Measurements from ENCODE around the gene KDM6A.

KDM6A gene

GRCh38 chrX:44967221-44967620 lies 94.2 kb downstream of the KDM6A start:
- H2BK120ac ChIP-seq (ENCODE audit: insufficient read depth, low read length, poor library complexity), result no peak overlapping the region
- H3K18ac ChIP-seq (ENCODE audit: low read length), result no peak overlapping the region
- H3K27me3 ChIP-seq (ENCODE audit: insufficient read depth, low read length), result no peaks in the 10 kb centered on the region
- H3K4me2 ChIP-seq (ENCODE audit: low read length), result no peak overlapping the region
- WGBS (ENCODE audit: extremely low coverage, insufficient coverage, insufficient read length), result no CpG with 5 or more reads among the region's 1 CpG
- H3K4ac ChIP-seq (ENCODE audit: low read depth, low read length), result no peak overlapping the region
- no peaks in the 10 kb centered on the region for H3K79me2 ChIP-seq (ENCODE audit: control insufficient read depth, insufficient read depth, low read length, poor library complexity)
- no peak overlapping the region for H2BK5ac ChIP-seq (ENCODE audit: low read depth, low read length, poor library complexity)
- no peaks in the 10 kb centered on the region for H3K9me3 ChIP-seq (ENCODE audit: insufficient read depth, low read depth, low read length)
- no peak overlapping the region for H4K12ac ChIP-seq (ENCODE audit: low read depth, low read length)
- H2BK12ac ChIP-seq (ENCODE audit: low read length), result no peak overlapping the region
- H4K8ac ChIP-seq (ENCODE audit: low read depth, low read length), result no peak overlapping the region
- H3K14ac ChIP-seq (ENCODE audit: low read length), result no peak overlapping the region
- H3K23ac ChIP-seq (ENCODE audit: low read length), result no peak overlapping the region
- H3K79me1 ChIP-seq (ENCODE audit: low read length), result no peaks in the 10 kb centered on the region
- no peak overlapping the region for H3K27ac ChIP-seq (ENCODE audit: low read depth, low read length)
- peaks cover 16 to 17% of the 10 kb centered on the region in 2 experiments for H3K36me3 ChIP-seq (ENCODE audit: control insufficient read depth in 1 of 2, insufficient read depth in 2 of 2, low read length in 2 of 2)
- no peak for DNase-seq
- H2AK5ac ChIP-seq (ENCODE audit: low read length), result no peak overlapping the region
- H2AFZ ChIP-seq (ENCODE audit: insufficient read depth, low read length, poor library complexity), result no peak overlapping the region
- H3K4me1 ChIP-seq (ENCODE audit: control insufficient read depth in 1 of 2, insufficient read depth in 2 of 2, low read length in 2 of 2), result no peaks in the 10 kb centered on the region
- no peak overlapping the region for H3K9ac ChIP-seq (ENCODE audit: low read length)
- H3K4me3 ChIP-seq (ENCODE audit: low read depth, low read length), result no peak overlapping the region
- no peak overlapping the region for H4K91ac ChIP-seq (ENCODE audit: low read depth, low read length)

- Histone ChIP-seq H3K79me2 (ENCODE audit: control insufficient read depth, insufficient read depth, low read length, poor library complexity) (no peaks in the 10 kb centered on the region), H3K79me1 (ENCODE audit: low read length) (no peaks in the 10 kb centered on the region), H3K4me2 (ENCODE audit: low read length) (no peak overlapping the region), H3K27me3 (ENCODE audit: insufficient read depth, low read length) (no peaks in the 10 kb centered on the region), H2BK5ac (ENCODE audit: low read depth, low read length, poor library complexity) (no peak overlapping the region), H3K4me1 (ENCODE audit: control insufficient read depth in 1 of 2, insufficient read depth in 2 of 2, low read length in 2 of 2) (no peaks in the 10 kb centered on the region), H2BK120ac (ENCODE audit: insufficient read depth, low read length, poor library complexity) (no peak overlapping the region), H3K23ac (ENCODE audit: low read length) (no peak overlapping the region), H2BK12ac (ENCODE audit: low read length) (no peak overlapping the region), H4K8ac (ENCODE audit: low read depth, low read length) (no peak overlapping the region), H4K12ac (ENCODE audit: low read depth, low read length) (no peak overlapping the region), H3K36me3 (ENCODE audit: control insufficient read depth in 1 of 2, insufficient read depth in 2 of 2, low read length in 2 of 2) (peaks cover 0 to 3% of the 10 kb centered on the region in 2 experiments), H3K27ac (ENCODE audit: low read depth, low read length) (no peak overlapping the region), H3K4ac (ENCODE audit: low read depth, low read length) (peak overlapping the region; percentile 14), H3K14ac (ENCODE audit: low read length) (no peak overlapping the region), H3K9ac (ENCODE audit: low read length) (no peak overlapping the region), H3K9me3 (ENCODE audit: insufficient read depth, low read depth, low read length) (no peaks in the 10 kb centered on the region), H3K4me3 (ENCODE audit: low read depth, low read length) (no peak overlapping the region), H3K18ac (ENCODE audit: low read length) (no peak overlapping the region), H2AK5ac (ENCODE audit: low read length) (no peak overlapping the region), H2AFZ (ENCODE audit: insufficient read depth, low read length, poor library complexity) (no peak overlapping the region), H4K91ac (ENCODE audit: low read depth, low read length) (no peak overlapping the region)
- no peak for DNase-seq
- no CpG with 5 or more reads among the region's 3 CpGs for WGBS (ENCODE audit: extremely low coverage, insufficient coverage, insufficient read length)
Observed at GRCh38 chrX:44970709-44971108, 97.7 kb downstream of the KDM6A start.

DNA sequence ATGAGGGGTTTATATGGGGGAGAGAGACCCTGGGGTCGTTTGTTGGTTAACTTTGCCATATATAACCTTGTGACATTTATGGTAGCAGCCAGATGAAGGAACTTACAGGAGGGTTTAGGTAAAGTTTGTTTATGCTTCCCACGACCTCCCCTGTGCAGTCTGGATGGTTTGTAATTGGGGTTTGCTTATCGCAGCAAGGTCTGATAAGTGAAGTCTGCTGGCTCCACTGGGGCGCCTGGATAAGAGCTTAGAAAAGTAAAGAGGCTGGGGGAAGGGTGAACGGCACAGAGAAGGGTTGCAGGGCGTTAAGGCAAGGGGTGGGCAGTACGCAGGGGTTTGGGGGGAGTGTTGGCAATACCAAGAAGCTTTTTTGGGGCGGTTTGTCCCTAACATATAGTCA lies 98.7 kb downstream of the KDM6A start:
- Histone ChIP-seq H4K12ac (ENCODE audit: low read depth, low read length) (no peak overlapping the region), H2BK5ac (ENCODE audit: low read depth, low read length, poor library complexity) (no peak overlapping the region), H4K91ac (ENCODE audit: low read depth, low read length) (no peak overlapping the region), H3K4me2 (ENCODE audit: low read length) (no peak overlapping the region), H3K27ac (ENCODE audit: low read depth, low read length) (no peak overlapping the region), H3K23ac (ENCODE audit: low read length) (no peak overlapping the region), H2AK5ac (ENCODE audit: low read length) (no peak overlapping the region), H4K8ac (ENCODE audit: low read depth, low read length) (no peak overlapping the region), H3K79me1 (ENCODE audit: low read length) (no peaks in the 10 kb centered on the region), H3K9me3 (ENCODE audit: insufficient read depth, low read depth, low read length) (no peaks in the 10 kb centered on the region), H3K18ac (ENCODE audit: low read length) (no peak overlapping the region), H3K4ac (ENCODE audit: low read depth, low read length) (peak overlapping the region; percentile 46), H3K36me3 (ENCODE audit: control insufficient read depth in 1 of 2, insufficient read depth in 2 of 2, low read length in 2 of 2) (peaks cover 0 to 2% of the 10 kb centered on the region in 2 experiments), H2BK12ac (ENCODE audit: low read length) (no peak overlapping the region), H3K4me3 (ENCODE audit: low read depth, low read length) (no peak overlapping the region), H3K79me2 (ENCODE audit: control insufficient read depth, insufficient read depth, low read length, poor library complexity) (no peaks in the 10 kb centered on the region), H3K9ac (ENCODE audit: low read length) (no peak overlapping the region), H2AFZ (ENCODE audit: insufficient read depth, low read length, poor library complexity) (no peak overlapping the region), H2BK120ac (ENCODE audit: insufficient read depth, low read length, poor library complexity) (no peak overlapping the region), H3K14ac (ENCODE audit: low read length) (no peak overlapping the region), H3K27me3 (ENCODE audit: insufficient read depth, low read length) (no peaks in the 10 kb centered on the region), H3K4me1 (ENCODE audit: control insufficient read depth in 1 of 2, insufficient read depth in 2 of 2, low read length in 2 of 2) (no peaks in the 10 kb centered on the region)
- WGBS (ENCODE audit: extremely low coverage, insufficient coverage, insufficient read length), result no CpG with 5 or more reads among the region's 8 CpGs
- DNase-seq, result no peak

DNA sequence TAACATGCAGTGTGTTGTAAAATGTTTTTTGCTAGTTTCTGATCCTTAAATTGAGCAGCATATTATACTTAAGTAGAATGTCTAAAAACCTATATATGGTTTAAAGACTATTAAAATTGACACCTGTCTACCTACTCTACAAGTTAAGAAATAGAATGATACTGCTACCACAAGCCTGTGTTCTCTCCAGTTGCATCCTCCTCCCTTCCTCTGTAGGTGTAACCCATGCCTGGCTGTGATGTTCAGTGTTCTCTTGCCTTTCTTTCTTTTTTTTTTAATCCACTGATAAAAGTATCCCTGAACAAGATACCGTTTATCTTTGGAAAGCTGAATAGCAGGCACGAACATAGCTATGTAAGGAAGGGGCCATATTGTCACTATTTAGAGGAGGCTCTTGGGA lies 99.1 kb downstream of the KDM6A start:
- Histone ChIP-seq H3K14ac (ENCODE audit: low read length) (no peak overlapping the region), H2BK120ac (ENCODE audit: insufficient read depth, low read length, poor library complexity) (no peak overlapping the region), H3K27me3 (ENCODE audit: insufficient read depth, low read length) (no peaks in the 10 kb centered on the region), H2BK12ac (ENCODE audit: low read length) (no peak overlapping the region), H4K91ac (ENCODE audit: low read depth, low read length) (no peak overlapping the region), H2BK5ac (ENCODE audit: low read depth, low read length, poor library complexity) (no peak overlapping the region), H2AFZ (ENCODE audit: insufficient read depth, low read length, poor library complexity) (no peak overlapping the region), H2AK5ac (ENCODE audit: low read length) (no peak overlapping the region), H3K4me2 (ENCODE audit: low read length) (no peak overlapping the region), H3K79me2 (ENCODE audit: control insufficient read depth, insufficient read depth, low read length, poor library complexity) (no peaks in the 10 kb centered on the region), H4K8ac (ENCODE audit: low read depth, low read length) (no peak overlapping the region), H3K4ac (ENCODE audit: low read depth, low read length) (no peak overlapping the region), H3K4me3 (ENCODE audit: low read depth, low read length) (no peak overlapping the region), H3K79me1 (ENCODE audit: low read length) (no peaks in the 10 kb centered on the region), H3K27ac (ENCODE audit: low read depth, low read length) (no peak overlapping the region), H3K9me3 (ENCODE audit: insufficient read depth, low read depth, low read length) (no peaks in the 10 kb centered on the region), H4K12ac (ENCODE audit: low read depth, low read length) (no peak overlapping the region), H3K4me1 (ENCODE audit: control insufficient read depth in 1 of 2, insufficient read depth in 2 of 2, low read length in 2 of 2) (no peaks in the 10 kb centered on the region), H3K18ac (ENCODE audit: low read length) (no peak overlapping the region), H3K36me3 (ENCODE audit: control insufficient read depth in 1 of 2, insufficient read depth in 2 of 2, low read length in 2 of 2) (peaks cover 0 to 2% of the 10 kb centered on the region in 2 experiments), H3K23ac (ENCODE audit: low read length) (no peak overlapping the region), H3K9ac (ENCODE audit: low read length) (no peak overlapping the region)
- WGBS (ENCODE audit: extremely low coverage, insufficient coverage, insufficient read length), result no CpG with 5 or more reads among the region's 2 CpGs
- no peak for DNase-seq

Measured in trophoblast cell (in vitro differentiated cells and primary cell).